Measurements from ENCODE around the gene CMIP.
A peak's percentile ranks its signal among the peaks of the same experiment; 100 is the strongest.

CMIP gene

GRCh38 chr16:81711657-81712319, 267.2 kb downstream of the CMIP start:
- no peak for TF ChIP-seq CTCF (IDR thresholded peaks at IDR 0.05; ENCODE audit: insufficient read depth, low read depth, low read length, missing control alignments)
- DNase-seq (ENCODE audit: low read depth), result no peak
- H3K4me3 ChIP-seq (ENCODE audit: low read depth, low read length), result no peak overlapping the region

GRCh38 chr16:81712681-81713080, 268.1 kb downstream of the CMIP start:
- TF ChIP-seq CTCF (IDR thresholded peaks at IDR 0.05; ENCODE audit: insufficient read depth, low read depth, low read length, missing control alignments), result no peak
- no peak for DNase-seq (ENCODE audit: low read depth)
- H3K4me3 ChIP-seq (ENCODE audit: low read depth, low read length), result no peak overlapping the region

- DNase-seq (ENCODE audit: low read depth), result no peak
- TF ChIP-seq CTCF (IDR thresholded peaks at IDR 0.05; ENCODE audit: insufficient read depth, low read depth, low read length, missing control alignments), result no peak
- no peak overlapping the region for H3K4me3 ChIP-seq (ENCODE audit: low read depth, low read length)
Measured at GRCh38 chr16:81713295-81713772, 268.7 kb downstream of the CMIP start.

- no peak for DNase-seq (ENCODE audit: low read depth)
- H3K4me3 ChIP-seq (ENCODE audit: low read depth, low read length), result no peak overlapping the region
- no peak for TF ChIP-seq CTCF (IDR thresholded peaks at IDR 0.05; ENCODE audit: insufficient read depth, low read depth, low read length, missing control alignments)
Measured at GRCh38 chr16:81713796-81714195, 269.2 kb downstream of the CMIP start.

- no peak for TF ChIP-seq CTCF (IDR thresholded peaks at IDR 0.05; ENCODE audit: insufficient read depth, low read depth, low read length, missing control alignments)
- DNase-seq (ENCODE audit: low read depth), result no peak
- H3K4me3 ChIP-seq (ENCODE audit: low read depth, low read length), result no peak overlapping the region
Measured at GRCh38 chr16:81714583-81714982, 270.0 kb downstream of the CMIP start.

GRCh38 chr16:81715358-81716196, 271.0 kb downstream of the CMIP start:
- peak overlapping the region; percentile 53 for H3K4me3 ChIP-seq (ENCODE audit: low read depth, low read length)
- DNase-seq (ENCODE audit: low read depth), result peak; percentile 84

More at GRCh38 chr16:81715358-81716196, 271.0 kb downstream of the CMIP start:
- TF ChIP-seq CTCF (IDR thresholded peaks at IDR 0.05; ENCODE audit: insufficient read depth, low read depth, low read length, missing control alignments), result no peak

Measured in GM12865 (cell line).